Ectodermal cell (in vitro differentiated cells): ENCODE results near the gene LCE3D. TPM values are rescaled to one million over a fixed set of nuclear protein-coding genes. Genes with fewer than 3 reads are reported as not detected.

Source experiments
- H3K27ac ChIP-seq: 2 replicates; pipeline ENCODE4 v1.7.0; 2013; ENCODE audit warnings: mild to moderate bottlenecking, low read depth, low read length; ENCODE audit not compliant: insufficient read depth, poor library complexity, severe bottlenecking
- H3K27me3 ChIP-seq: 2 replicates; pipeline ENCODE4 v1.7.0; 2013; ENCODE audit warnings: mild to moderate bottlenecking, low read length; ENCODE audit not compliant: insufficient read depth, control insufficient read depth, poor library complexity, severe bottlenecking
- H3K36me3 ChIP-seq: one replicate; pipeline ENCODE4 v1.7.0; 2013; ENCODE audit warnings: low read length; ENCODE audit not compliant: control insufficient read depth, insufficient read depth
- H3K4me1 ChIP-seq: one replicate; pipeline ENCODE4 v1.7.0; 2013; ENCODE audit warnings: low read length; ENCODE audit not compliant: control insufficient read depth, insufficient read depth
- H3K4me3 ChIP-seq: 2 replicates; pipeline ENCODE4 v1.7.0; 2013; ENCODE audit warnings: low read depth, low read length, control low read depth; ENCODE audit not compliant: insufficient read depth
- H3K9me3 ChIP-seq: 2 replicates; pipeline ENCODE4 v1.7.0; 2013; ENCODE audit warnings: mild to moderate bottlenecking, low read length, moderate library complexity; ENCODE audit not compliant: control insufficient read depth
- WGBS, 2 experiments: methylation state at CpG; one replicate each; pipeline ENCODE4 v1.1.7; 2013; ENCODE audit warnings: missing lambda C conversion rate in 2 of 2; 5-methylcytosine and 5-hydroxymethylcytosine counted together
- polyA plus RNA-seq, 4 experiments: library from polyadenylated mRNA; stranded (reverse); fragments of 50-300 nt; gene quantifications; one replicate each; pipeline ENCODE4 v1.2.3, GENCODE V29; 2013

Gene LCE3D
- polyA plus RNA-seq (2013, experiment 1 of 4): not detected
- not detected for polyA plus RNA-seq (2013, experiment 2 of 4)
- not detected for polyA plus RNA-seq (2013, experiment 3 of 4)
- not detected for polyA plus RNA-seq (2013, experiment 4 of 4)

DNA sequence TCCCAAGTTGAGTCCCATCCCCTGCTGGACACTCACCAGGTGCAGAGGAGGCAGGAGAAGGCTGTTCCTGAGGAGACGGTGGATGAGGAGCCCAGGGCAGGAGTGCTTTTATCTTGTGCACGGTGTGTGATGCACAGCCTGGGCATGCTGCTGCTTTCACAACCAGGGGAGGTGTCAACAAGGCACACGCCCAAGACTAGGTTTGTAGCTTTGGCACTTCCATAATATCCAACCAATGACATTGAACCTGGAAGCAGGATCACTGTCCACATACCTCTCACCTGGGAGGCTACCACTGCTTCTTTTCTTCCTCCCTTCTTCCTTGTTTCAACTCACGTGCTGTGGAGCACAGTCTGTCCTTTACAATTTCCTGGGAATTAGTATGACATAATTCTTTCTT is at the start of gene LCE3D:
Gene LCE3D, minus strand, starts transcription at position 84 of the 400 bp plus-strand sequence. CDS start 580 bp downstream, outside the sequence.
- Histone ChIP-seq H3K9me3 (peaks cover 3% of the 10 kb centered on the region), H3K36me3 (no peaks in the 10 kb centered on the region), H3K27ac (no peak within 1 kb of the TSS), H3K4me1 (no peaks in the 10 kb centered on the region), H3K4me3 (no peak within 1 kb of the TSS), H3K27me3 (no peaks in the 10 kb centered on the region)
- WGBS, 2 experiments: 65 to 74% methylated on average over 3 to 4 of the region's 4 CpGs

DNA sequence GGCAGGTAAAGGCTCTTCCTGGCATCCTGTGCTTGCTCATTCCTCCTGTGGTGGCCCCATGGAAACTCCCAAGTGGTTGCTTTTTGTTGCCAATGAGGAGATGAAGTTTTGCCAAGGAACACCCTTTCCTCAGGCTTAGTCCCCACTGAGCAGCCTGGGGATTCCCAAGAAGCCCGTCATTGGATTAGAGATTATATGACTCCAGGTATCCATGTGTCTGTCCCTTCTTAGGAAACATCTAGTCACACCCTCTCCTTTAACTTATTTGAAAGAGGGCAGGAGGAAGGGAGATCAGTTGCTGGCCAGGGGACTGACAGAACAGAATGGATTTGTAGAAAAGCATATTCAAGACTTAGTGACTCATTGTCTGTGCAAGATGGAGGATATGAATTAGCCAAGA is 46.4 kb upstream of the LCE3D start:
- Histone ChIP-seq H3K4me3 (no peak overlapping the region), H3K27me3 (no peaks in the 10 kb centered on the region), H3K4me1 (no peaks in the 10 kb centered on the region), H3K27ac (no peak overlapping the region), H3K9me3 (peaks cover 9% of the 10 kb centered on the region), H3K36me3 (no peaks in the 10 kb centered on the region)
- WGBS, 2 experiments: 60 to 65% methylated on average over 1 of the region's 1 CpG

- Histone ChIP-seq H3K9me3 (peaks cover 15% of the 10 kb centered on the region), H3K4me3 (no peak overlapping the region), H3K27ac (no peak overlapping the region), H3K36me3 (no peaks in the 10 kb centered on the region), H3K27me3 (no peaks in the 10 kb centered on the region), H3K4me1 (no peaks in the 10 kb centered on the region)
- WGBS, 2 experiments: 81 to 83% methylated on average over 29 of the region's 29 CpGs
These were observed 43.0 kb upstream of the LCE3D start for GRCh38 chr1:152623203-152623844.

DNA sequence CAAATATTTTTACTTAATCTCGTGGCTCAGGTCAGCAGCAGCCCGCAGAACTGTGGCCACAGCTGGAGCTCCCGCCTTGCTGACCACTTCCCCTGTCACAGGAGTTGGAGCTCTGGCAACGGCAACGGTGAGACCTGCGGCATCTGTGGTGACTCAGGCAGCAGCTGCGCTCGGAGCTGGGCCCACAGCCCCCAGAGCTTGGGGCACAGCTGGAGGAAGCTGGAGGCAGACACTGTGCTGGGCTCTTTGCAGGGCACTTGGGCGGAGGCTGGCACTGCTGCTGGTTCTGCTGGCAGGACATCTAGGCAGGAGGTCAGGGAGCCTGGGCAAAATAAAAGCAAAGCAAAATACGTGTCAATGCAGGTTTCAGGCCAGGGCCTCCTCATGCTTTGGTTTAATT is 42.5 kb upstream of the LCE3D start, which contains the start of gene LCE3A:
Gene LCE3A, minus strand, starts transcription at position 301 of the 400 bp plus-strand sequence. Its CDS starts 0 bp downstream, at position 301.
- H3K4me3 ChIP-seq: no peak within 1 kb of the TSS
- 78 to 82% methylated on average over 10 of the region's 10 CpGs for WGBS, 2 experiments

DNA sequence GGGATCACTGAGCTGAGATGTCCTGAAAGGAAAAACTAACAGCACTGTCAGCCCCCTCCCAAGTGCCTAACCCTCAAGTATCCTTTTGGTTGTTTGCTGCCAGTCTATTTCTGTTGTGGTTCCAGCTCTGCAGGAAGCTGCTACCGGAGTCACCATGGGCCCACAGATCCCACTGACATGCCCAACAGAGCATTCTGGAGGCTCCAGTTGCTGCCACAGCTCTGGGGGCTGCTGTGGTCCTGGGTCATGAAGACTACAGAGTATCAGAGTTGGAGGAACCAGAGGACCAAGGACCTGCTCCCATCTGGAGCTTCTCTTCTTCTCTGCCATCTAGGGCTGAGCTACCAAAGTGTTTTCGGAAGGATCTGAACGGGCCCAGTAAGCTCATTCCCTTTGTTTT is 41.7 kb upstream of the LCE3D start:
- 57% methylated on average over 3 of the region's 3 CpGs for WGBS, 2 experiments

More for the DNA sequence above, 42.5 kb upstream of the LCE3D start, which contains the start of gene LCE3A:
- no peaks in the 10 kb centered on the region for H3K4me1 ChIP-seq
- H3K27me3 ChIP-seq: no peaks in the 10 kb centered on the region
- no peak within 1 kb of the TSS for H3K27ac ChIP-seq
- H3K36me3 ChIP-seq: no peaks in the 10 kb centered on the region
- peaks cover 15% of the 10 kb centered on the region for H3K9me3 ChIP-seq

DNA sequence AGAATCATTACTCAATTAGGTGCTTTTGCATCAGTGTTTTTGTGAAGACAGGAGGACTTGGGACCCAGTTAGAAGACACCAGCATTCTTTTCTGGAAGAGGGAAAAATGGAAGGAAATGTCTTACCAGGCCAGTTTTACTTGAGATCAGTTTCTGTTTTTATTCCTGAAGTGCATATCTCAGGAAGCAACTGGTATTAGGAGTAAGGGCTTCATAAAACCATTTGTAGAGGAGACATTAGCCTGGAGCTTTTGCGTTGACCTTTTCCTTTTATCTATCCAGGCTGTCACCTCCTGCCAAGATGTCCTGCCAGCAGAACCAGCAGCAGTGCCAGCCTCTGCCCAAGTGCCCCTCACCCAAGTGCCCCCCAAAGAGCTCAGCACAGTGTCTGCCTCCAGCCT is 33.2 kb upstream of the LCE3D start, which contains the start of gene LCE3B:
Gene LCE3B, plus strand, starts transcription at position 301 of the 400 bp plus-strand sequence. Its CDS starts 0 bp downstream, at position 301.
- Histone ChIP-seq H3K4me3 (no peak within 1 kb of the TSS), H3K9me3 (no peaks in the 10 kb centered on the region), H3K27ac (no peak within 1 kb of the TSS), H3K27me3 (no peaks in the 10 kb centered on the region), H3K4me1 (no peaks in the 10 kb centered on the region), H3K36me3 (no peaks in the 10 kb centered on the region)
- WGBS, 2 experiments: no CpG with 5 or more reads among the region's 1 CpG

More for the DNA sequence above, 41.7 kb upstream of the LCE3D start:
- Histone ChIP-seq H3K27me3 (no peaks in the 10 kb centered on the region), H3K27ac (no peak overlapping the region), H3K4me1 (no peaks in the 10 kb centered on the region), H3K36me3 (no peaks in the 10 kb centered on the region), H3K9me3 (peaks cover 15% of the 10 kb centered on the region), H3K4me3 (no peak overlapping the region)

- Histone ChIP-seq H3K27ac (no peak within 1 kb of the TSS), H3K36me3 (no peaks in the 10 kb centered on the region), H3K27me3 (no peaks in the 10 kb centered on the region), H3K4me1 (no peaks in the 10 kb centered on the region), H3K4me3 (no peak within 1 kb of the TSS), H3K9me3 (no peaks in the 10 kb centered on the region)
- no CpG with 5 or more reads among the region's 4 CpGs for WGBS, 2 experiments
These were observed 19.6 kb upstream of the LCE3D start, which contains the start of gene LCE3C for GRCh38 chr1:152599934-152600333. LCE3C (plus strand) TSS chr1:152600234; CDS start chr1:152600732, 498 bp downstream.

- no peaks in the 10 kb centered on the region for H3K9me3 ChIP-seq
- no peak overlapping the region for H3K4me3 ChIP-seq
- no peaks in the 10 kb centered on the region for H3K27me3 ChIP-seq
- no peaks in the 10 kb centered on the region for H3K36me3 ChIP-seq
- H3K27ac ChIP-seq: no peak overlapping the region
- WGBS, 2 experiments: no CpG with 5 or more reads among the region's 2 CpGs
- H3K4me1 ChIP-seq: no peaks in the 10 kb centered on the region
These were observed 16.7 kb upstream of the LCE3D start for GRCh38 chr1:152596986-152597385.

DNA sequence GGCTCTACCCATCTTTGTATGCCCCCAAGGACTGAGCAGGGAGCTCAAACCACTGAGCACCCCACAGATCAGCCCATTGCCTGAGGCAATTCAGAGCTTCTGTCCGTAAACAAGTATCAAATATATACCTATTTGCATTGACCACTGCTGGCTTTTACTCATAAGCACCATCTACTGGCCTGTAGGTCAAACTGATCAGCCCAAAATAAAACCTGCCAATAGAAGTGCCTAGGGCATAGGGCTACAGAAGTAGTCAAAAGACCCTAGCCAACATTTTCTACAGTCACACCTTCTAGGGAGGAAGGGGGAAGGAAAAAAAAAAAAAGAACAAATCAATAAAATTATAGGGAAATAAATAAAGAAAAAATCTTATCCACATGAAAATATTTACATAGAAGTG is 5.3 kb upstream of the LCE3D start:
- no CpG with 5 or more reads among the region's 1 CpG for WGBS, 2 experiments
- Histone ChIP-seq H3K4me1 (no peaks in the 10 kb centered on the region), H3K36me3 (no peaks in the 10 kb centered on the region), H3K4me3 (no peak overlapping the region), H3K27me3 (no peaks in the 10 kb centered on the region), H3K9me3 (no peaks in the 10 kb centered on the region), H3K27ac (no peak overlapping the region)

- H3K27me3 ChIP-seq: no peaks in the 10 kb centered on the region
- H3K9me3 ChIP-seq: no peaks in the 10 kb centered on the region
- no peak overlapping the region for H3K4me3 ChIP-seq
- WGBS, 2 experiments: 56% methylated on average over 1 of the region's 1 CpG; no CpG with 5 or more reads in 1 of the 2 experiments
- H3K27ac ChIP-seq: no peak overlapping the region
- H3K36me3 ChIP-seq: no peaks in the 10 kb centered on the region
- no peaks in the 10 kb centered on the region for H3K4me1 ChIP-seq
These were observed 2.3 kb upstream of the LCE3D start for GRCh38 chr1:152582647-152583046.
